GM18499 (cell line): ENCODE measurements around the gene ANGEL1.

Experiments used
- ATAC-seq: cut with Tn5 transposase; IDR thresholded peaks from one replicate; pipeline ENCODE4 v1.9.1; 2021; ENCODE audit warnings: moderate number of reproducible peaks; ENCODE audit not compliant: insufficient read depth, unreplicated experiment

Gene ANGEL1

GRCh38 chr14:76780058-76780345 lies 32.7 kb downstream of the ANGEL1 start:
- ATAC-seq: no peak

- no peak for ATAC-seq
Measured at GRCh38 chr14:76779221-76780057, 33.2 kb downstream of the ANGEL1 start.

DNA sequence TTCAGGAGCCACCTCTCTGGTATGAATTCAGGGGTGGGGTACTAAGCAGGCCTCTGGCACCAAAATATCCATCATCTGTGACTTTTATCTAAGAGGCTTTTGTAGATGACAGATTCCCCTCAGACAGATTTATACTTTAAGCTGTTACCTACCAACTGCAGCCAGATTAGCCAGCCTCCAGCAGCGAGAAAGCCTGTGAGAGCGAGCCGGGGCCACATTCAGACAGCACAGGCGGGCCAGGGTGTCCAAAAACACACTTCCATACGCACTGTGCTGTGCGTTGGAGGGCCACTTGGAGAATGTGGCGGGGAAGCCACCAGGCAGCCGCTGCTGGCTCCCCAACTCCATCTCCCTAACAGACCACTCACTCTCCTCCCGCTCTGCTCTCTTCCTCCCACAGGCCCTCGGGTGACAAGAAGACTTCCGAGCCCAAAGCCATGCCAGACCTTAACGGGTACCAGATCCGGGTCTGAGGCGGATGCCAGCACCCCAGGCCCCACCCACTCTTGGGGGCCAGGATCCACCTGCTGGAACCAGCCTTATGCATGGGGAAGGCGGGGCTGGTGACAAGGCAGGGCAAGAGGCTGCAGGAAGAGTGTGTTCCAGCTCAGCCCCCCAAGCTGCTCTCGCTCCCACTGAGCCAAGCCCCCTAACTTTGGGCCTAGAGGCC lies 34.0 kb downstream of the ANGEL1 start:
- ATAC-seq: no peak

DNA sequence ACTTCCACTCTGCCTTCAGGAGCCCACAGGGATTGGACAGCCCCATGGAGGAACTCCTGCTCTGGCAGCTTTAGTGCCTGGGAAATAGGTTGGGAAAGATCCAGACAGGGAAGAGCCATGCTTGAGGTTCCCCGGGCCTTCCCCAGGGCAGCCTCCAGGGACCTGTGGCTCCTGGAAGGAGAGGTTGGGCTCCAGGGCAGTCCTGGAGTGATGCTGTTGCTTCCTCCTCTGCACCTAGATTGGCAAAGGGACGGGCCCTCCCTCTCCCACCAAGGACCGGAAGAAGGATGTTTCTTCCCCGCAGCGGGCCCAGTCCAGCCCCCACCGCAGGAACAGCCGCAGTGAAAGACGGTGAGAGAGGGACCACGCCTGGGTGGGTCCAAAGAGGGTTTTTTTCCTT lies 35.0 kb downstream of the ANGEL1 start:
- ATAC-seq: no peak

DNA sequence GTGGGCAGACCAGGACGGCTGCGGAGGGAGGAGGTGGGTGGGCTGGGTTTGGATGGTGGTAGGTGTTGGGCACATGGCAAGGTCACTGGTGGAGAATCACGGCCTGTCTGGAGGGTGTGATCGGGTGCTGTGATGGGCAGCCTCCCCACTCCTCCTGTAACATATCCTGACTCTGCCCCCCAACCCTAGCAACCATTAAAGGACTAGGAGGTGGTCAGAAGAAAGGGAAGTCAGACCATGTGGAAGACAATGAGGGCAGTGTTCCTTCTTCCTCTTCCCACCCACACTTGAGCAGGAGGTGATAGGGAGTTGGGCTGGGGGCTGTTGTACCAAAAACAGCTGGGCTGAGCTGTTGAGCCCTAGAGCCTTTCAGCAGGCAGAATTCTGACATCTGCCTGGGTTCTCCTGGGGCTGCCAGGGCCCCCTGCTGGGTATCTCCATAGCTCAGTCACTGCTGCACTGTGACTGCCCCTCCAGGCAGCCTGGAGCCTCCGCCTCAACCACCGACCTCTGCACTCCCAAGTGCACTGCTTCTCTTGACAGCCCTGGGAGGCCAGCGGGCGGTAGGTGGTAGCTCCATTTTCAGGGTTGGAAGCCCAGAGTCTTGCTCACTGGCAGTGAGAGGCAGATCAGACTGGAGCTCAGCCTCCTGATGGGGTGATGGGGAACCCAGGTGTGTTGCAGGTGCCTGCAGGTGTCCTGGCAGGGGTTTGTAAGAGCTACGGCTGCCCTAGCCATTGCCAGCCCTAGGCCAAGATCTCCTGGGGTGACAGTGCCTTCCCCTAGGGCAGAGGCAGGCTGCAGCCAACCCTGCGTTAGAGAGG lies 36.0 kb downstream of the ANGEL1 start:
- ATAC-seq: no peak

DNA sequence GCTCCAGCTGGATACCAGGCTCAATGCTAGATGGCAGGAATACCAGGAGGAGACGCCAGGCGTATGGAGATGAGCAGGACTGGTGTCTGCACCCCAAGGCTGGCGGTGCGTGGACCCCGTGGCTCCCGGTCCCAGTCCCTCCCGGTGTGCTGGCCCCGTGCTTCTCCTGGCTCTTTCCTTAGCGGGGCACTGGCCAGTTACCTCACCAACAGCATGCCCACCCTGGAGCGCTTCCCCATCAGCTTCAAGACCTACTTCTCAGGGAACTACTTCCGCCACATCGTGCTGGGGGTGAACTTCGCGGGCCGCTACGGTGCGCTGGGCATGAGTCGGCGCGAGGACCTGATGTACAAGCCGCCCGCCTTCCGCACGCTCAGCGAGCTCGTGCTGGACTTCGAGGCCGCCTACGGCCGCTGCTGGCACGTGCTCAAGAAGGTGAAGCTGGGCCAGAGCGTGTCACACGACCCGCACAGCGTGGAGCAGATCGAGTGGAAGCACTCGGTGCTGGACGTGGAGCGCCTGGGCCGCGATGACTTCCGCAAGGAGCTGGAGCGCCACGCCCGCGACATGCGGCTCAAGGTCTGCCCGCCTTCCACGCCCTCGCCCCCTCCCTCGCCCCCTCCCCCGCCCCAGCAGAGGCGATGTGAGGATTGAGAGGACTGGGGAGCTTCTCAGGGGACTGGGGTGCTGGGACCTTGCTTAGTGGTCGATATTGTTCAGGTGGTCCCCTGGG lies 36.8 kb downstream of the ANGEL1 start:
- ATAC-seq: no peak

GRCh38 chr14:76774821-76775694 lies 37.6 kb downstream of the ANGEL1 start:
- no peak for ATAC-seq

DNA sequence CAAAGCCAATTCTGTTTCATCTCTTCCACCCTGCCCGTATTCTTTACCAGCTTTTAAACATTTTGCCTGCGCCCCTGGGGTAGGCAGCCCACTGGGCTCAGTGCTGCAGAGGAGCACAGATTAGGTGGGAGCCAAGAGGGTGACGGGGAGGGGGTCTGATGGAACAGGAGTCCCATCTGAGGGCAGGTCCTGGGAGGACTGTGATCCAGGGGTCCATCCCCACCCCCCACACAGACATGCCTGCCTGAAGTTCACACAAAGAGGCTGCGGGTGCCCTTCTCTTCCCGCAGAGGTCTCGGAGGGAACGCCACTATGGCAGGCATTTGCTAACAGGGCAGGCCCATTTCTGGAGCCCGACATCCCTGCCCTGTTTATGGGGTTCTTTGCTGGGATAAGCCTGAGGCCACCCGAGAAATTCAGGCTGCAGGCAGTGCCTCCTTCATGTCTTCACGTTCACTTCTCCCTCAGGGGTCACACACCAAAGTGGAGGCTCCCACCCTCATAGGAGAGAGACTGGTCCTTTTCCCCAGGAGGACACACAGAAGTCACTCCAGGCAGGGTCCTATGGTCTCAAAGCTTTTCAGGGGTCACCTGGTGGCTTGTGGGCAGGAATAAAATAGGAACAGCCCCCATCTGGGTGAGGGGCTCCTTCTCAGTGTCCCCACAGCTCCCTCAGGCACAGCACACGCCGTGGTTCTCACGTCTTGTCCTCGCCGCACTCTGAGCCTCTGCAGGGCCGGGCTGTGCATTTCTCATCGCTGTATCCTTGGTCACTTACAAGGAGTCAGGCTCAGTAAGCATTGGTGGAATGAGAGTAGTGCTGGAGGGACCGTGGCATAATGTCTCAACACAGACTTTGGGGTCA lies 38.5 kb downstream of the ANGEL1 start:
- no peak for ATAC-seq

GRCh38 chr14:76773188-76773885 lies 39.3 kb downstream of the ANGEL1 start:
- no peak for ATAC-seq

DNA sequence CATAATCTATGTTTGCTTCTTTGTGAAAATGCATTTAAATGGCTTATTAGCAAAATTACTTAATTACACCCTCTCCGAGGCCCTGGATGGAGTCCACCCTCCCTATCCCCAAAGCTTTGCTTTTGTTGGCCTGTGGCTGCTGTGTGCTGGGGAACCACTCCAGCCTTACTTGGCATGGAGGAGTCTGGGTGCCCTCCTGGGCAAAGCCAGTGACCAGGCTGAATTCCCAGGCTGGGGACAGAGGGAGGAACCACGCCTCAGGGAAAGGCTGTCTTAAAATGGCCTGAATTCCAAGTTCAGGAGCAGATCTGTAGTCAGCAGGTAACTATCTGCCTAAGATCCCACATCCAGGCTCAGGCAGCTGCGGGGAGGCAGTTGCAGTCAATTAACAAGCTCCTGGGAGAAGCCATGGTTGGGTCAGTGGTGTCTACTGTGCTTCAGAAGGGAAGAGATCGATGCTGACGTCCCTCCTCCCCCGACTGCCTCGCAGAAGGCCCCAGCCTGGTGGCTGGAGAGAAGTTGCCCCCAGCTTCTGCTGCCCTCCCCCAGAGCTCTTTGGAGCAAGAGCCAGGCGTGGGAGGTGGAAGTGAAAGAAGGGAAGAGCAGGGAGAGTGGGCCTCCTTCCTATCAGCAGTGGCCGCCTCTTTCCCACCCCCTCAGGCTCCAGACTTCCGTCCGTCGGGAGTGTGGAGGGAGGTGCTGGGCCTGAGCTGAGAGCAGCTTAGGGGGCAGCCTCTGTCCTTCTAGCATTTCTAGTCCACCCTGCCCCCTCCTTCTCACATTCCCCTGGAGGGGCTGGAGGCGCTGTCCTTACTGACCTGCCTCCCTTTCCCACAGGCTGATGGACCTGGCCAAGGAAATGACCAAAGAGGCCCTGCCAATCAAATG lies 40.1 kb downstream of the ANGEL1 start:
- no peak for ATAC-seq

- ATAC-seq: no peak
Measured at GRCh38 chr14:76771437-76771980, 41.2 kb downstream of the ANGEL1 start.

DNA sequence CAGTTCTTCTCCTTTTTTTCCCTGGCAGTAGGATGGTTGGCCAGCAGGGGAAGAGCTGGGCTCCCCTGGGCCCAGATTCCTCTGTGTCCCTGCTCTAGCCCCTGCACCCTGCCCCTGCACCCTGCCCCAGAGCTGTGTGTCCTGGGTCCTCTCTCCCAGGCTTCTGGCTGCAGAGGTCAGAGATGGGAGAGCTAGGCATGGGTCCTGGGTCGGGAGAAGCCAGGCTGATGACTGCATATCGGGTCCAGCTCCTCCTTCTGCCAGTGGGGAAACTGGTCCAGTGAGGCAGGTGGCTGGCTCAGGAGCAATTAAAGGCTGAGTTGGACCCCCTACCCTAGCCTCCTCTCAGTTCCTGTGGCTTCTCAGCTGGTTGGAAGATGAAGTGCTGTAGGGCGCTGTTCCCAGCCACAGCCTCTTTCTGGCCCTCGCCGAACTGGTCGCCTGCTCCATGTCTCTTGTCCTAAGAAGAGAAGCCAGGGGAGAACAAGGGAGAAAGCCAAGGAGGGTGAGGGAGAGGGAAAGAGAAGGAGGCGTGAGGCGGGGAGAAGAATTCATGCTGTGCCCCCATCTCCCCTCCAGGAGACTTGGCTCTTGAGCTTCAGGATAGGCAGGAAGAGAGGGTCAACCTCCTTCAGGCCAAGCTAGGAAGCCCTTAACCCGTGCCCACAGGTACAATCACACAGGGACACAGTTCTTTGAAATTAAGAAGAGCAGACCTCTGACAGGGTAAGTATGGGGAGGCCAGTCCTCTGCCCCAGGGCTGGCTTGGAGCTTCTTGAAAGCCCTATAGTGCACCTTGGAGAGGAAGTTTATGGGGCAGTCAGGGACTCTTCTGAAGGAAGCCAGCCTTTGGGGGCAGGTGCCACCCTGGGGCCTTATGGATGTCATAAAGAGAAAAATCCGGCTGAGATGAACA lies 41.9 kb downstream of the ANGEL1 start:
- ATAC-seq: no peak

- ATAC-seq: no peak
Measured at GRCh38 chr14:76769636-76770292, 42.9 kb downstream of the ANGEL1 start.

DNA sequence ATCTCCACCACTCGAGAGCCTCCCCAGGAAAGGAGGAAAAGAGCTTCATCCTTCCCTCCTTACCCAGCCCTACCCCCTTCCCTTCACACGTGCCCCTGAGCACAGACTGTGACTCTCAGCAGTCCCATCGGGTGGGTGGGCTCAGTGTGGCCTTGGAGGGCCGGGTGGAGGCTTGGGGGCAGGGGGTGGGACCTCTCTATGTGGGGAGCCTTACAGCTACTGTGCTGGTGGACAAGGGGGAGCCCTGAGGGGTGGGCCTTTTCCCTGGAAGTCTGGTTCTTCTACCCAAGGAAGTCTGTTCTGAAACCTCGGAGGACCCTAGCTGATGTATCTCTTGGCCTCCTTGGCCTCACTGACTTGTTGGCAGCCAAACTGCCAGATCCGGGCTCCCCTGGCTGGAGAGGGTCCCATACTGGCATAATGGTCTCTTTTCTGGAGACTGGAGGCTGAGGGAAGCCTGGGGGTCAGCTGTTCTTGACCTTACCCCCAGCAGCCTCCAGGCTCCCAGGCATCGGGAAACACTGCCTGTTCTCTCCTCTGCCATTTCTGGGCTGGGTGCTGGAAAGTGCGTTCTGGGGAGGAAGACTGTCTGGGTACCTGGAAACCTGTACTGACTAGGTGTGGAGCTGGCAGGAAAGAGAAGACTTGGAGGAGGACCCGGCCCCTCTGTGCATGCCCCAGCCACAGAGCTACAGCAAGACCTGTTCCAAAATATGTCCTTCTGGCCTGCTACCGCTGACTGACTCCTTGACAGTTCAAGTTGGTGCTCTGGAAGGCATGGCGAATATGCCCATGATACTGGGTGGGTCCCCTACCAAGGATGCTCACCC lies 43.8 kb downstream of the ANGEL1 start:
- no peak for ATAC-seq
